HG02981 (cell line): ENCODE measurements around the gene COL8A1.

Source experiments
- ATAC-seq: cut with Tn5 transposase; IDR thresholded peaks from one replicate; pipeline ENCODE4 v1.9.1; 2021; ENCODE audit warnings: mild to moderate bottlenecking, moderate library complexity; ENCODE audit not compliant: unreplicated experiment

Gene COL8A1

GRCh38 chr3:99637368-99638111 lies 854 bp upstream of the COL8A1 start:
- no peak for ATAC-seq

- no peak for ATAC-seq
These were observed 1.2 kb downstream of the COL8A1 start for GRCh38 chr3:99639579-99639978.

- ATAC-seq: no peak
These were observed 1.9 kb downstream of the COL8A1 start for GRCh38 chr3:99640214-99640851.

- ATAC-seq: no peak
These were observed 3.1 kb downstream of the COL8A1 start for GRCh38 chr3:99641480-99641879.

- no peak for ATAC-seq
These were observed 3.6 kb downstream of the COL8A1 start for GRCh38 chr3:99641982-99642381.

GRCh38 chr3:99644017-99644416 lies 5.6 kb downstream of the COL8A1 start:
- no peak for ATAC-seq

GRCh38 chr3:99644746-99645145 lies 6.4 kb downstream of the COL8A1 start:
- ATAC-seq: no peak

- no peak for ATAC-seq
These were observed 7.1 kb downstream of the COL8A1 start for GRCh38 chr3:99645277-99646106.

- ATAC-seq: no peak
These were observed 7.7 kb downstream of the COL8A1 start for GRCh38 chr3:99646107-99646435.

- no peak for ATAC-seq
These were observed 8.7 kb downstream of the COL8A1 start for GRCh38 chr3:99647081-99647480.

- ATAC-seq: no peak
These were observed 9.7 kb downstream of the COL8A1 start for GRCh38 chr3:99648101-99648500.

- no peak for ATAC-seq
These were observed 10.1 kb downstream of the COL8A1 start for GRCh38 chr3:99648516-99648915.

GRCh38 chr3:99651531-99651930 lies 13.1 kb downstream of the COL8A1 start:
- no peak for ATAC-seq

- ATAC-seq: no peak
These were observed 18.2 kb downstream of the COL8A1 start for GRCh38 chr3:99656624-99657023.

GRCh38 chr3:99658274-99658673 lies 19.9 kb downstream of the COL8A1 start:
- no peak for ATAC-seq

- ATAC-seq: no peak
These were observed 20.6 kb downstream of the COL8A1 start for GRCh38 chr3:99659032-99659431.

GRCh38 chr3:99659951-99660350 lies 21.6 kb downstream of the COL8A1 start:
- ATAC-seq: no peak

- no peak for ATAC-seq
These were observed 24.6 kb downstream of the COL8A1 start for GRCh38 chr3:99662838-99663570.

GRCh38 chr3:99663977-99664376 lies 25.6 kb downstream of the COL8A1 start:
- no peak for ATAC-seq

GRCh38 chr3:99665017-99665416 lies 26.6 kb downstream of the COL8A1 start:
- ATAC-seq: no peak

- no peak for ATAC-seq
These were observed 27.8 kb downstream of the COL8A1 start for GRCh38 chr3:99666201-99666600.
